H1 (cell line): ENCODE measurements around the gene MBOAT2. TPM values are rescaled to one million over a fixed set of nuclear protein-coding genes. Genes with fewer than 3 reads are reported as not detected.

Experiments
- CTCF ChIA-PET: fragments of 300-600 bp; sonication (Branson Sonifier 250); formaldehyde crosslinking; loops from one replicate; lab custom pipeline; 2021; ENCODE audit not compliant: partially characterized antibody; lab: Charles Lee
- POLR2A ChIA-PET: fragments of 300-600 bp; sonication (Branson Sonifier 250); formaldehyde crosslinking; loops from one replicate; lab custom pipeline; 2021; ENCODE audit warnings: inconsistent platforms; ENCODE audit not compliant: partially characterized antibody; lab: Charles Lee
- DNase-seq, 2 experiments: peaks; one replicate each; pipeline versions ENCODE4 v3.0.0 to v3.0.0-alpha.2; 2010 to 2022; ENCODE audit warnings: low spot score in 2 of 2, low read depth in 1 of 2, mixed read lengths in 1 of 2
- FAIRE-seq: peaks from 2 replicates; lab custom pipeline; 2011; peaks lifted over from hg19 to GRCh38; lab: Jason Lieb, UNC
- H2AFZ ChIP-seq: 2 replicates; pipeline ENCODE4 v1.8.1; 2012; ENCODE audit warnings: low read length, inconsistent platforms
- H2AK5ac ChIP-seq: 2 replicates; pipeline ENCODE4 v1.6.1; 2013; ENCODE audit warnings: low read depth, low read length
- H2BK120ac ChIP-seq: replicated peaks from 2 replicates; pipeline ENCODE3; 2013; ENCODE audit warnings: low read depth, low read length, inconsistent platforms
- H2BK12ac ChIP-seq: 2 replicates; pipeline ENCODE4 v1.6.1; 2013; ENCODE audit warnings: low read depth, low read length
- H2BK15ac ChIP-seq: 2 replicates; pipeline ENCODE4 v1.6.1; 2013; ENCODE audit warnings: low read length
- H2BK20ac ChIP-seq: 2 replicates; pipeline ENCODE4 v1.6.1; 2013; ENCODE audit warnings: low read length
- H2BK5ac ChIP-seq: 2 replicates; pipeline ENCODE4 v1.6.1; 2013; ENCODE audit warnings: low read depth, low read length
- H3K14ac ChIP-seq: 2 replicates; pipeline ENCODE4 v1.6.1; 2013; ENCODE audit warnings: inconsistent platforms; ENCODE audit not compliant: insufficient read length
- H3K18ac ChIP-seq: 2 replicates; pipeline ENCODE4 v1.6.1; 2013; ENCODE audit warnings: low read length; ENCODE audit errors: extremely low read depth
- H3K23ac ChIP-seq: 2 replicates; pipeline ENCODE4 v1.6.1; 2013; ENCODE audit warnings: inconsistent platforms; ENCODE audit not compliant: insufficient read length
- H3K23me2 ChIP-seq: 2 replicates; pipeline ENCODE4 v1.6.1; 2013; ENCODE audit warnings: low read depth, low read length
- H3K27ac ChIP-seq: 2 replicates; pipeline ENCODE4 v1.6.1; 2011; ENCODE audit warnings: low read depth, low read length, inconsistent platforms
- H3K27me3 ChIP-seq, 4 experiments: replicated peaks in 1 of 4; 1 replicate in 1 of 4; 2 replicates in 3 of 4; pipeline versions ENCODE4 v1.6.1 to v1.8.1; 2011 to 2013; ENCODE audit warnings: low read length in 3 of 4, mild to moderate bottlenecking in 3 of 4, inconsistent platforms in 2 of 4, mixed read lengths in 2 of 4, moderate library complexity in 1 of 4; ENCODE audit not compliant: control insufficient read depth in 3 of 4, insufficient read depth in 3 of 4; ENCODE audit errors: extremely low read depth in 1 of 4
- H3K36me3 ChIP-seq, 4 experiments: 2 replicates each; pipeline versions ENCODE4 v1.6.1 to v1.8.1; 2011 to 2013; ENCODE audit warnings: mild to moderate bottlenecking in 4 of 4, low read length in 3 of 4, moderate library complexity in 2 of 4, control low read depth in 1 of 4, inconsistent platforms in 1 of 4; ENCODE audit not compliant: insufficient read depth in 4 of 4, control insufficient read depth in 2 of 4
- H3K4ac ChIP-seq: replicated peaks from 2 replicates; pipeline ENCODE3; 2013; ENCODE audit warnings: low read length, low read depth, mixed read lengths, inconsistent platforms; ENCODE audit not compliant: insufficient read length
- H3K4me1 ChIP-seq, 4 experiments: replicated peaks in 1 of 4; 1 replicate in 1 of 4; 2 replicates in 3 of 4; pipeline versions ENCODE4 v1.6.1 to v1.8.1; 2011 to 2013; ENCODE audit warnings: low read length in 3 of 4, inconsistent platforms in 2 of 4, mixed read lengths in 1 of 4; ENCODE audit not compliant: insufficient read depth in 4 of 4, control insufficient read depth in 3 of 4
- H3K4me2 ChIP-seq, 2 experiments: 2 replicates each; pipeline versions ENCODE4 v1.6.1 to v1.8.1; 2011 to 2013; ENCODE audit warnings: low read depth in 2 of 2, low read length in 2 of 2, control low read depth in 1 of 2, inconsistent platforms in 1 of 2, mild to moderate bottlenecking in 1 of 2; ENCODE audit not compliant: insufficient read depth in 1 of 2
- H3K4me3 ChIP-seq, 4 experiments: fragments of 200-600, 300-600 bp in 1 of 4; sonication (generic), shearing (Covaris generic), sonication (Bioruptor Twin) in 1 of 4; 2 replicates each; pipeline versions ENCODE4 v1.5.1 to v1.8.1; 2011 to 2016; ENCODE audit warnings: low read length in 4 of 4, low read depth in 3 of 4, control low read depth in 2 of 4, inconsistent platforms in 2 of 4, mild to moderate bottlenecking in 2 of 4, mixed read lengths in 1 of 4, moderate library complexity in 1 of 4; ENCODE audit not compliant: insufficient read depth in 2 of 4; ENCODE audit errors: extremely low read depth in 1 of 4
- H3K56ac ChIP-seq: replicated peaks from 2 replicates; pipeline ENCODE3; 2013; ENCODE audit warnings: low read depth, mild to moderate bottlenecking, mixed read lengths, low read length, inconsistent platforms; ENCODE audit not compliant: insufficient read length
- H3K79me1 ChIP-seq: 2 replicates; pipeline ENCODE4 v1.6.1; 2013; ENCODE audit warnings: low read depth, low read length, control low read depth
- H3K79me2 ChIP-seq, 2 experiments: 2 replicates each; pipeline versions ENCODE4 v1.6.1 to v1.8.1; 2012 to 2013; ENCODE audit warnings: low read length in 2 of 2, mild to moderate bottlenecking in 2 of 2, inconsistent platforms in 1 of 2; ENCODE audit not compliant: insufficient read depth in 2 of 2, control insufficient read depth in 1 of 2
- H3K9ac ChIP-seq, 4 experiments: replicated peaks in 1 of 4; 1 replicate in 1 of 4; 2 replicates in 3 of 4; pipeline versions ENCODE4 v1.6.1 to v1.8.1; 2011 to 2013; ENCODE audit warnings: low read depth in 3 of 4, low read length in 3 of 4, control low read depth in 2 of 4, mild to moderate bottlenecking in 2 of 4, moderate library complexity in 2 of 4, inconsistent platforms in 1 of 4; ENCODE audit errors: extremely low read depth in 1 of 4
- H3K9me3 ChIP-seq, 2 experiments: 2 replicates each; pipeline versions ENCODE4 v1.6.1 to v1.8.1; 2012 to 2013; ENCODE audit warnings: mild to moderate bottlenecking in 2 of 2, moderate library complexity in 2 of 2, control low read depth in 1 of 2, inconsistent platforms in 1 of 2, low read depth in 1 of 2, low read length in 1 of 2, mixed read lengths in 1 of 2; ENCODE audit not compliant: insufficient read depth in 2 of 2
- H4K20me1 ChIP-seq, 2 experiments: replicated peaks in 1 of 2; 2 replicates each; pipeline versions ENCODE3 to v1.8.1; 2011 to 2013; ENCODE audit warnings: inconsistent platforms in 2 of 2, low read length in 2 of 2, mild to moderate bottlenecking in 1 of 2; ENCODE audit not compliant: insufficient read depth in 2 of 2, control insufficient read depth in 1 of 2
- H4K5ac ChIP-seq: 2 replicates; pipeline ENCODE4 v1.6.1; 2013; ENCODE audit warnings: low read length, low read depth, mixed read lengths, inconsistent platforms; ENCODE audit not compliant: insufficient read length
- H4K8ac ChIP-seq: 2 replicates; pipeline ENCODE4 v1.8.0; 2013; ENCODE audit warnings: mild to moderate bottlenecking, moderate library complexity, low read length, inconsistent platforms; ENCODE audit not compliant: insufficient read depth; ENCODE audit errors: extremely low read depth
- H4K91ac ChIP-seq: replicated peaks from 2 replicates; pipeline ENCODE3; 2013; ENCODE audit warnings: low read length, mixed read lengths, inconsistent platforms; ENCODE audit not compliant: insufficient read length
- CTCF ChIP-seq, 3 experiments: IDR thresholded peaks; 1 replicate in 2 of 3; 2 replicates in 1 of 3; pipeline versions ENCODE4 v1.5.1 to v1.6.1; 2011; ENCODE audit warnings: low read length in 3 of 3, mild to moderate bottlenecking in 3 of 3, inconsistent platforms in 2 of 3, low read depth in 1 of 3, moderate library complexity in 1 of 3; ENCODE audit not compliant: insufficient read depth in 1 of 3; ENCODE audit errors: control extremely low read depth in 1 of 3
- EZH2 ChIP-seq: fragments of 200-600 bp; sonication (generic); IDR thresholded peaks from 2 replicates; pipeline ENCODE4 v1.7.1; 2012; ENCODE audit warnings: low read depth, mild to moderate bottlenecking, moderate library complexity, low read length, inconsistent platforms; ENCODE audit not compliant: severe bottlenecking
- HDAC6 ChIP-seq: IDR thresholded peaks from one replicate; pipeline ENCODE4 v1.7.1; 2012; ENCODE audit warnings: low read depth, mild to moderate bottlenecking, inconsistent platforms, low read length, moderate library complexity
- JUND ChIP-seq: IDR thresholded peaks from 2 replicates; pipeline ENCODE4 v1.6.1; 2011; ENCODE audit warnings: mild to moderate bottlenecking, improper control_type of control experiment, low read length
- KDM1A ChIP-seq: fragments of 200-600, 300-600 bp; sonication (generic); IDR thresholded peaks from 2 replicates; pipeline ENCODE4 v1.7.1; 2016; ENCODE audit warnings: mild to moderate bottlenecking, low read length, borderline replicate concordance
- KDM5A ChIP-seq: fragments of 200-600 bp; IDR thresholded peaks from 2 replicates; pipeline ENCODE4 v1.7.1; 2012; ENCODE audit warnings: mild to moderate bottlenecking, low read length, inconsistent platforms, mixed read lengths
- MAFK ChIP-seq: IDR thresholded peaks from 2 replicates; pipeline ENCODE4 v1.6.1; 2012; ENCODE audit warnings: low read depth, mild to moderate bottlenecking, improper control_type of control experiment, low read length
- MAX ChIP-seq: IDR thresholded peaks from 2 replicates; pipeline ENCODE4 v1.6.1; 2012; ENCODE audit warnings: inconsistent platforms
- POU5F1 ChIP-seq: IDR thresholded peaks from 2 replicates; pipeline ENCODE4 v1.6.1; 2011; ENCODE audit warnings: low read depth, mild to moderate bottlenecking, low read length, moderate library complexity
- SP4 ChIP-seq: IDR thresholded peaks from 2 replicates; pipeline ENCODE4 v1.6.1; 2012; ENCODE audit warnings: low read length, inconsistent platforms
- TAF1 ChIP-seq: IDR thresholded peaks from 2 replicates; pipeline ENCODE4 v1.6.1; 2011; ENCODE audit warnings: mild to moderate bottlenecking, low read depth, low read length
- WGBS, 2 experiments: shearing (Covaris generic) in 1 of 2; methylation state at CpG; one replicate each; pipeline versions ENCODE4 v1.1.6 to v1.1.7; 2013 to 2015; ENCODE audit warnings: low lambda C conversion rate in 2 of 2, mixed read lengths in 2 of 2, inconsistent platforms in 1 of 2, low coverage in 1 of 2, missing lambda C conversion rate in 1 of 2; ENCODE audit not compliant: insufficient replicate concordance in 2 of 2, insufficient coverage in 1 of 2, insufficient read length in 1 of 2; ENCODE audit errors: extremely low coverage in 1 of 2, missing lambda C conversion rate in 1 of 2; 5-methylcytosine and 5-hydroxymethylcytosine counted together
- polyA plus RNA-seq, 7 experiments: library from polyadenylated mRNA; depleted of rRNA in 3 of 7; stranded (reverse) in 5 of 7; unstranded in 2 of 7; fragments of >200 nt in 5 of 7; fragments of 200-250 nt in 2 of 7; gene quantifications; 1 replicate in 5 of 7; 2 replicates in 1 of 7; 4 replicates in 1 of 7; pipeline versions ENCODE4 v1.2.1 to v1.2.3, GENCODE V29; 2011 to 2013; ENCODE audit warnings: missing spikeins in 2 of 7, mixed read lengths in 2 of 7
- total RNA-seq: library from RNA; stranded (reverse); fragmentation: NEBNext Ultra II Directional; extraction: Animal tissue kit (Norgen Biotek cat#: 25700); gene quantifications from 2 replicates; pipeline ENCODE4 v1.2.1, GENCODE V29; 2021

Gene MBOAT2
- total and polyA plus RNA-seq, 2 of the 8 experiments (the other 6 are each of a cell fraction or from before 2014, with no cell fraction given): 11.2 to 23.4 TPM

- Histone ChIP-seq H3K36me3 (peaks cover 0 to 7% (median 0%) of the 10 kb centered on the region in 4 experiments; a peak in 2 of 8 replicates), H3K56ac (no peak overlapping the region), H3K9me3 (no peaks in the 10 kb centered on the region), H3K4me1 (peaks cover 1 to 12% (median 6%) of the 10 kb centered on the region in 4 experiments; a peak in 6 of 7 replicates), H2BK15ac (0 out of 2 replicates have a peak overlapping the region, but pooled peaks have one; percentile 10), H3K14ac (no peak overlapping the region), H3K18ac (no peak overlapping the region), H4K20me1 (peaks cover 0 to 1% of the 10 kb centered on the region in 2 experiments), H2AK5ac (no peak overlapping the region; the same call in 1 of the 2 replicates), H3K79me1 (no peaks in the 10 kb centered on the region), H3K27me3 (no peaks in the 10 kb centered on the region), H3K4me2 (no peak overlapping the region), H3K23ac (no peak overlapping the region), H3K79me2 (no peaks in the 10 kb centered on the region), H2BK5ac (no peak overlapping the region), H2BK20ac (no peak overlapping the region), H3K4ac (no peak overlapping the region), H2BK12ac (no peak overlapping the region), H3K4me3 (no peak overlapping the region), H3K9ac (no peak overlapping the region; a peak in 1 of 7 replicates), H2AFZ (no peak overlapping the region), H4K91ac (no peak overlapping the region), H2BK120ac (no peak overlapping the region), H3K27ac (no peak overlapping the region), H4K5ac (no peak overlapping the region), H3K23me2 (no peaks in the 10 kb centered on the region), H4K8ac (no peak overlapping the region)
- ChIA-PET POLR2A (no interaction called here), CTCF (interaction anchor here (0.6 to 3.5 kb wide), 7 partner anchors 14 to 253 kb away, joined by 3 to 16 read pairs (median 4); no protein-coding TSS in a partner anchor)
- 92% methylated on average over 7 of the region's 7 CpGs; no CpG with 5 or more reads in 1 of the 2 experiments for WGBS, 2 experiments
- DNase-seq (no peak), FAIRE-seq (no peak)
- TF ChIP-seq HDAC6 (no peak), CTCF (IDR thresholded peaks at IDR 0.05; ENCODE audit: control extremely low read depth in 1 of 3, insufficient read depth in 1 of 3, low read depth in 1 of 3, low read length in 3 of 3) (no peak), MAX (no peak), POU5F1 (no peak), TAF1 (no peak), MAFK (no peak), KDM1A (no peak), SP4 (no peak), KDM5A (no peak), JUND (no peak), EZH2 (no peak)
Measured at GRCh38 chr2:8889978-8890377, 113.5 kb downstream of the MBOAT2 start.
